IgD-negative memory B cell (primary cell): ENCODE results near the gene PDCL2. TPM values are rescaled to one million over a fixed set of nuclear protein-coding genes. Genes with fewer than 3 reads are reported as not detected.

Experiments
- polyA plus RNA-seq: library from polyadenylated mRNA; unstranded; fragments of 300-500 nt; fragmentation: Illumina TruSeq; gene quantifications from one replicate; pipeline ENCODE4 v1.2.3, GENCODE V29; 2021

PDCL2 gene
- polyA plus RNA-seq, 1 donor from 2014 or later: not detected

Other genes starting within 250 kb of the PDCL2 start
- gene SRD5A3, start 246.0 kb downstream of the PDCL2 start, polyA plus RNA-seq: 19.7 TPM
- 56.1 TPM for gene TMEM165, start 196.3 kb downstream of the PDCL2 start, polyA plus RNA-seq
- gene CLOCK, start 45.3 kb downstream of the PDCL2 start, polyA plus RNA-seq: 4.3 TPM
- gene NMU, start 44.1 kb upstream of the PDCL2 start, polyA plus RNA-seq: 0.53 TPM
- gene EXOC1L, start 227.5 kb upstream of the PDCL2 start, polyA plus RNA-seq: not detected